Keratinocyte (primary cell): ENCODE results near the gene ZEB2.

Experiments used
- CTCF ChIP-seq, 3 experiments: IDR thresholded peaks in 1 of 3; conservative IDR thresholded peaks in 1 of 3; optimal IDR thresholded peaks in 1 of 3; 2 replicates in 2 of 3; 3 replicates in 1 of 3; pipeline versions ENCODE3 to v1.5.1; 2011; ENCODE audit warnings: low read length in 3 of 3, mild to moderate bottlenecking in 3 of 3, moderate library complexity in 2 of 3, control low read depth in 1 of 3, inconsistent platforms in 1 of 3; ENCODE audit not compliant: insufficient read depth in 2 of 3; ENCODE audit errors: extremely low read depth in 1 of 3
- EZH2 ChIP-seq: IDR thresholded peaks from one replicate; pipeline ENCODE4 v1.6.1; 2012; ENCODE audit warnings: inconsistent platforms, mild to moderate bottlenecking, low read length, moderate library complexity

- no peak for TF ChIP-seq CTCF (optimal IDR thresholded peaks at IDR 0.05 in 1 of 3, IDR thresholded peaks at IDR 0.05 in 1 of 3, conservative IDR thresholded peaks at IDR 0.05 in 1 of 3; ENCODE audit: extremely low read depth in 1 of 3, insufficient read depth in 2 of 3, low read length in 3 of 3)
- TF ChIP-seq EZH2, result no peak
Measured at GRCh38 chr2:144357623-144358373, 162.1 kb downstream of the ZEB2 start.
